ENCODE results near the gene PLSCR5.

The PLSCR5 gene

DNA sequence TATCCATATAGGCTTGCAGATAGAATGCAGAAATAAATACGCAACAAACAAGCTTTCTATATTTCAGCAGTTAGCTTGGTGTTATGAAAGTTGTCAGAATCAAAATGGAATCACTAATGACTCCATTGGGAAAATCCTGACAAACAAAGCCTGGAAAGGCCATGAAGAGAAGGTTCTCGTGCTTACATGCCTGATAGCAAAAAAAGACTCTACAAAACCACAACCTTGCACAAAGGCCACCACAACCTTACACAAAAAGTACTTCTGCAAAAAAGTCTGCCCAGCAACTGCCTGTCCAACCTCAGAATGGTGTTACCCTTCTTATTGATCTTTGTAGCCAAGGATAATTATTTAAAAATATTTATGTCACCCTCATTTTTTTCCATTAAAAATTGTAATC, 46.4 kb downstream of the PLSCR5 start:
- no peaks in the 10 kb centered on the region for H3K9me3 ChIP-seq (ENCODE audit: control insufficient read depth, low read length)
- H3K4me3 ChIP-seq (ENCODE audit: extremely low read depth, insufficient read depth, low read length, poor library complexity, severe bottlenecking), result no peak overlapping the region
- H3K4me1 ChIP-seq (ENCODE audit: control insufficient read depth, insufficient read depth, low read length, poor library complexity, severe bottlenecking), result no peaks in the 10 kb centered on the region
- 100% methylated on average over 1 of the region's 2 CpGs for WGBS, 2 experiments (ENCODE audit: insufficient coverage in 2 of 2)
- H3K36me3 ChIP-seq (ENCODE audit: control insufficient read depth, insufficient read depth, low read length), result no peaks in the 10 kb centered on the region
- H3K27ac ChIP-seq (ENCODE audit: low read depth, low read length, severe bottlenecking), result no peak overlapping the region

DNA sequence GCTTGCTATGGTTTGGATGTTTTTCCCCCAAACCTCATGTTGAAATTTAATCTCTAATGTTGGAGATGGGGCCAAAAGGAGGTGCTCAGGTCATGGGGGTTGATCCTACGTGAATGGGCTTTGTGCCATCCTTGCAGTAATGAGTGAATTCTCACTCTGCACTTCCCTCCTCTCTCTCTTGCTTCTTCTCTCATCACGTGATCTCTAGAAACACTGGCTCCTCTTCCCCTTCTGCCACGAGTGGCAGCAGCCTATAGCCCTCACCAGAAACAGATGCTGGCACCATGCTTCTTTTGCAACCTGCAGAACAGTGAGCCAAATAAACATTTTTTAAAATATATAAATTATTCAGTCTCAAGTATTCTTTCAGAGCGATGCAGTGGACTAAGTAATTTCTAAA, 47.4 kb downstream of the PLSCR5 start:
- Histone ChIP-seq H3K36me3 (ENCODE audit: control insufficient read depth, insufficient read depth, low read length) (no peaks in the 10 kb centered on the region), H3K4me3 (ENCODE audit: extremely low read depth, insufficient read depth, low read length, poor library complexity, severe bottlenecking) (no peak overlapping the region), H3K9me3 (ENCODE audit: control insufficient read depth, low read length) (no peaks in the 10 kb centered on the region), H3K27ac (ENCODE audit: low read depth, low read length, severe bottlenecking) (no peak overlapping the region), H3K4me1 (ENCODE audit: control insufficient read depth, insufficient read depth, low read length, poor library complexity, severe bottlenecking) (no peaks in the 10 kb centered on the region)
- 100% methylated on average over 1 to 2 of the region's 4 CpGs for WGBS, 2 experiments (ENCODE audit: insufficient coverage in 2 of 2)

DNA sequence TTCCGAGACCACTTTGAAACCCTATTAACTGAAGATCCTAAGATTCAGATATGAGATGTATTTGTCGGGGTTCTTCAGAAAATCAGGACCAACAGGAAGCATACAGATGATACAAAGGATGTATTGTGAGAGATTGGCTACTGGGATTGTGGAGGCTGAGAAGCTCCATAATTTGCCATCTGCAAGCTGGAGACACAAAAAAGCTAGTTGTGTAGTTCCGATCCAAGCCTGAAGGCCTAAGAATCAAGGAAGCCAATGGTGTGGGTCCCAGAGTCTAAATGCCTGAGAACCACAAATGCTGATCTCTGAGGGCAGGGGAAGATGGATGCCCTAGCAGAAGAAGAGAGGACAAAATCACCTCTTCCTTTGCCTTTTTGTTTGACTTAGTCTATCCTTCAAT, 49.8 kb downstream of the PLSCR5 start:
- no peak overlapping the region for H3K4me3 ChIP-seq (ENCODE audit: extremely low read depth, insufficient read depth, low read length, poor library complexity, severe bottlenecking)
- no peaks in the 10 kb centered on the region for H3K9me3 ChIP-seq (ENCODE audit: control insufficient read depth, low read length)
- H3K4me1 ChIP-seq (ENCODE audit: control insufficient read depth, insufficient read depth, low read length, poor library complexity, severe bottlenecking), result no peaks in the 10 kb centered on the region
- 89 to 100% methylated on average over 2 of the region's 3 CpGs for WGBS, 2 experiments (ENCODE audit: insufficient coverage in 2 of 2)
- no peak overlapping the region for H3K27ac ChIP-seq (ENCODE audit: low read depth, low read length, severe bottlenecking)
- H3K36me3 ChIP-seq (ENCODE audit: control insufficient read depth, insufficient read depth, low read length), result no peaks in the 10 kb centered on the region

DNA sequence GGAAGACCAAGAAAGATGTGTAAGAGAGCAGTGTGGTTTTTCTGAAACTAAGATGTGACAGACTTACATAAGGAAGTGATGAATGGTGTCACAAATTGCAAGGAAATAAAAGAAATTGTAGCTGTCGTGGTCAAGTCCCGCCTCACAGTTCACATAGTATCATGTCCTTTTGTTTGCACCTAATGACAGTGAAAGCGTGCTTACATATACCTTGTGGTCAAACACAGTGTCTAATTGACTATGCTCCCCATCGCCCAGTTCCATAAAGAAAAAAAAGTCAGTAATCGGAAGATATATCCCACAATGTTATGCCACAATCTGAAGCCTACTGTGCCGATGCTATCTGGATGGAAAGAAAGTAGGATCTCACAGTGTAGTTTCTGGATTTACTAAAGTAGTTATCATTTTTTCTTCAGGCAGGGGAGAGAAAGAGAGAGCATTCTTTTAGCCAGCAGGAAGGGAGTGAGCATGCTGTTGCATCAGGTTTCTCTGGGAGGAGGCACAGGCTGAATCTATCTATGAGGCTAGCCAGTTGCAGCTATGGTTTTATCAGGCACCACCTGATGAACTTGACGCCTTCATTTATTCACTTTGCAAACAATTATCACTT, 50.9 kb downstream of the PLSCR5 start:
- 81 to 97% methylated on average over 5 to 7 of the region's 7 CpGs for WGBS, 2 experiments (ENCODE audit: insufficient coverage in 2 of 2)
- Histone ChIP-seq H3K4me1 (ENCODE audit: control insufficient read depth, insufficient read depth, low read length, poor library complexity, severe bottlenecking) (no peaks in the 10 kb centered on the region), H3K36me3 (ENCODE audit: control insufficient read depth, insufficient read depth, low read length) (no peaks in the 10 kb centered on the region), H3K27ac (ENCODE audit: low read depth, low read length, severe bottlenecking) (no peak overlapping the region), H3K4me3 (ENCODE audit: extremely low read depth, insufficient read depth, low read length, poor library complexity, severe bottlenecking) (no peak overlapping the region), H3K9me3 (ENCODE audit: control insufficient read depth, low read length) (no peaks in the 10 kb centered on the region)

DNA sequence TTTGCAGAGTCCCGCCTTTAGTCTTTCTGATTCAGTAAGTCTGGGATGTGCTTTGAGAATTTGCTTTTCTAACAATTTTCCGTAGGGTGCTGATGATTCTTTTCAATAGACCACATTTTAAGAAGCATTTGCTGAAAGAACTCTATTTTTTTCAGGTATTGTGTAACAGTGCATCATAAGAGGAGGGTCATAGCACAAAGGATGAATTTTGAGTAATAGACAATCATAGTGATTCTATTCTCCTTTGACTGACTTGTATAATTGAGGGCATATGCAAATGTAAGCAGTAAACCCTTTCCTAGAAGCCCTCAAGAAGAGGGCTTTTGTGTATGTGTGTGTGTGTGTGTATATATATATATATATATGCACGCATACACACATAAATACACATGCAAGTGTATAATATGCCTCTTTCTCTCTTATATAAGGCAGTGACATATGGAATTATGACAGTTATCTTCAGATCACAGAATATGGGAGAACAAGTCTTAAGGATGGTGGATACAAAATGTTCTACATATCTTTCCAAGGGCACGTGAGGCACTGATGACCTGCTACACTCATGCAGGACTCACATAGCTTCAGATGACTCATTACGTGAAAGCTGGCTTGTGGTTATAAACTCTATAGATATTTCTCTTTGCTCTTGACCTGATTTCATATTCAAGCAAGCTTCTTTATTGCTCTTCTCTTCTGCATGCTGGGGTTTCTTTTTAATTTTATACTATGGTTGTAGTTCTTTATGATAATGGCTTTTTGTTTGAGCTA, 54.2 kb downstream of the PLSCR5 start:
- H3K4me1 ChIP-seq (ENCODE audit: control insufficient read depth, insufficient read depth, low read length, poor library complexity, severe bottlenecking), result no peaks in the 10 kb centered on the region
- H3K9me3 ChIP-seq (ENCODE audit: control insufficient read depth, low read length), result no peaks in the 10 kb centered on the region
- WGBS, 2 experiments (ENCODE audit: insufficient coverage in 2 of 2), result 94% methylated on average over 3 of the region's 5 CpGs; no CpG with 5 or more reads in 1 of the 2 experiments
- H3K4me3 ChIP-seq (ENCODE audit: extremely low read depth, insufficient read depth, low read length, poor library complexity, severe bottlenecking), result no peak overlapping the region
- no peak overlapping the region for H3K27ac ChIP-seq (ENCODE audit: low read depth, low read length, severe bottlenecking)
- no peaks in the 10 kb centered on the region for H3K36me3 ChIP-seq (ENCODE audit: control insufficient read depth, insufficient read depth, low read length)

DNA sequence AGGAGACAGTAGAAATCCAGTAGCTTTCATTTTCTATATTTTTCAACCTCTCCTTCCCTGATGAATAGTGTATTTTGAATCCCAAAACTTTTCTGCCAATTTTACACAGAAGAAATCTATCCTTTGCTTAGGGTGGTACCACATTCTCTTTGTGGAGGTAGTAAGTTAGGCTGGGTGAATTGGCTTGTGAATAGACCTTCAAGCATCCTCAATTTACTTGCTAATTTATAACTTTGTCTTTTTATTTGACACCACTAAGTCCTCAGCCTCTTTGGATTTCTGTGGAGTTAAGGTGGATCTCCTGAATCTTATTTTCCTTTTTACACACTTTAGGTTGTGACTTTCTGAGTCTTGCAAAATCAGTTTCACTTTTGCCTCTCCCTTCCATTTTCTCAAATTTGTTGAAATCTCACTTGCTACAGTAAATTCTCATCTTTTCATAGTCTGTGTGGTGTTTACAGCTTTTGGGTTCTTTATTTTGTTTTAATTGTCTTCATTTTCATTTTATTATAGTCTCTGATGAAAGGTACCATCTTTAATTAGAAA, 55.0 kb downstream of the PLSCR5 start:
- no peaks in the 10 kb centered on the region for H3K9me3 ChIP-seq (ENCODE audit: control insufficient read depth, low read length)
- H3K27ac ChIP-seq (ENCODE audit: low read depth, low read length, severe bottlenecking), result no peak overlapping the region
- H3K4me1 ChIP-seq (ENCODE audit: control insufficient read depth, insufficient read depth, low read length, poor library complexity, severe bottlenecking), result no peaks in the 10 kb centered on the region
- no peaks in the 10 kb centered on the region for H3K36me3 ChIP-seq (ENCODE audit: control insufficient read depth, insufficient read depth, low read length)
- no peak overlapping the region for H3K4me3 ChIP-seq (ENCODE audit: extremely low read depth, insufficient read depth, low read length, poor library complexity, severe bottlenecking)

DNA sequence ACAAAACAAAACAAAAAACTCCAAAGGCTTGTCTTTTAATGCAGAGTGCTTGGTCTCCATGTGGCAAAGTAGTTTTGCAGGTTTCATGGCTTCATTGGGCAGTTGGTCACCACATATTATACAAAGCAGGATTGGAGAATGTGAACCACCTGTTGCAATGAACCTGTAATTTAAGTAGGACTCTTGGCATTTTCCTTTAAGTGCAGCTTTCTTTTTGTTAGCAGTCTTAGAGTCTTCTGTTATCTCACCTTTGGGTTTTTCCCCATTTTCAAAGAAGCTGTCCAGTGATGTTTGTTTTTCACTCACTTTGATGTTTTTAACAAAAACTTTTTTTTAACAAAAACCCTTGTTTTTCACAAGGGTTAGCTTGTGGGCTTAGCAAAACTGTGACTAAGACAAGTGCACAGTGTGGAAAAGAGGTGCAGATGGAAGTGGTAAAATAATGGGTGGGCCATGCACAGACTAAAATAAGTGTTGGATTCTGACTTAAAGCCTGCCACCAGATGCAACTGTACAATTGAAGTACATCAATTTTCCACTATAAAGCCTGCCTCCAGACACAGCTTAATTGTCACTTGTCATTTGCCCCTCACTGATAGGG, 57.8 kb downstream of the PLSCR5 start:
- Histone ChIP-seq H3K36me3 (ENCODE audit: control insufficient read depth, insufficient read depth, low read length) (no peaks in the 10 kb centered on the region), H3K4me3 (ENCODE audit: extremely low read depth, insufficient read depth, low read length, poor library complexity, severe bottlenecking) (no peak overlapping the region), H3K27ac (ENCODE audit: low read depth, low read length, severe bottlenecking) (no peak overlapping the region)

DNA sequence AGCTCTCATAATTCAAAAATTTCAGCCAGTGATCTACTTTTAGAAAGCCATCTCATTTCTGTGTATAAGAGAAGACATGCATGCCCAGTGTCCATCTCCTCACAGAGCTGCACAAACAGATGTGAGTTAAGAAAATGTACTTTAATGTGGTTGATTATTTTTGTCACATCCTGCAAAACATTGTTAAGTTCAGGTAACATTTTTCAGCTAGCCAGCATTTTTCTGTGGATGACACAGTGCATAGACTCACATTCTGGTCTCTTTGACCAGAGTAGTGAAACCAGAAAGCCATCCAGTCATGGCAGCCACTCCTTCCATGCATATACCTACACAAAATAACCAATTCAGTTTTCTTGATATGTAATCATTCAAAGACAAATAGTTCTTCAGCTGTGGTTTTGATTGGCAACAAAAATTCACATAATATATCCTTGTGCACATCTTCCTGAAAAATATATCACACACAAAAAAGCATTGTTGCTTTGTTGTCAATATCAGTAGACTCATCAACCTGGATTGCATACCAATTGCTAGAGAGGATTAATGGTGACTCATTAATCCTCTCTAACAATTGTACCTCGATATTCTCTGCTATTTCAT, 58.7 kb downstream of the PLSCR5 start:
- WGBS, 2 experiments (ENCODE audit: insufficient coverage in 2 of 2), result 60% methylated on average over 1 of the region's 1 CpG; no CpG with 5 or more reads in 1 of the 2 experiments

More for the DNA sequence above, 57.8 kb downstream of the PLSCR5 start:
- Histone ChIP-seq H3K9me3 (ENCODE audit: control insufficient read depth, low read length) (no peaks in the 10 kb centered on the region), H3K4me1 (ENCODE audit: control insufficient read depth, insufficient read depth, low read length, poor library complexity, severe bottlenecking) (no peaks in the 10 kb centered on the region)

DNA sequence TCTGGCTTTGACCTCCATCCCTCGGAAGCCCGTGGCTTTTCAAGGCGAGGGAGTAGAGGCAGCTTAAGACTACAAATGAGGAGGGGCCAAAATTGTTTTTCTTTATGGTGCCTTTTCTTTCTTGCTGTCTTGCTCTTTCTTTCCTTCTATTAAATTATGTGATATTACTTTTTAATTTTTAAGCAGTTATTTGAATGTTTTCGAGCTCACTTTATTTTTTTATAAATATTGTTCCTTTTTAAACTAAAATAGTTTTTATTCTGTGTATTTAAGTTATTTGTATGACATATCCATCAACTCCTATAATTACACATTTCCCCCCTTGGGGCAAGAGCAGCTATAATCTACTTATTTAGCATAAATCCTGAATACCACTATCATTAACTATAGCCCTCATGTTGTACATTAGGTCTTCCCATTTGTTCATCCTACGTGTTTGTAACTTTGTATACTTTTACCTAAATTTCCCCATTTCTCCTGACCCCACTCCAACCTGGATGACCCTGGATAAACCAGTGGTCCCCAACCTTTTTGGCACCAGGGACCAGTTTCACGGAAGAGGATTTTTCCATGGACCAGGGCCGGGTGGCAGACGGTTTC, 60.1 kb downstream of the PLSCR5 start:
- H3K36me3 ChIP-seq (ENCODE audit: control insufficient read depth, insufficient read depth, low read length), result peaks cover 7% of the 10 kb centered on the region
- H3K4me3 ChIP-seq (ENCODE audit: extremely low read depth, insufficient read depth, low read length, poor library complexity, severe bottlenecking), result peak overlapping the region; percentile 67
- no peaks in the 10 kb centered on the region for H3K4me1 ChIP-seq (ENCODE audit: control insufficient read depth, insufficient read depth, low read length, poor library complexity, severe bottlenecking)
- 83 to 100% methylated on average over 1 of the region's 8 CpGs for WGBS, 2 experiments (ENCODE audit: insufficient coverage in 2 of 2)
- H3K9me3 ChIP-seq (ENCODE audit: control insufficient read depth, low read length), result no peaks in the 10 kb centered on the region
- H3K27ac ChIP-seq (ENCODE audit: low read depth, low read length, severe bottlenecking), result peak overlapping the region; percentile 87

More for the DNA sequence above, 58.7 kb downstream of the PLSCR5 start:
- Histone ChIP-seq H3K36me3 (ENCODE audit: control insufficient read depth, insufficient read depth, low read length) (peaks cover 4% of the 10 kb centered on the region), H3K4me1 (ENCODE audit: control insufficient read depth, insufficient read depth, low read length, poor library complexity, severe bottlenecking) (no peaks in the 10 kb centered on the region), H3K4me3 (ENCODE audit: extremely low read depth, insufficient read depth, low read length, poor library complexity, severe bottlenecking) (no peak overlapping the region), H3K9me3 (ENCODE audit: control insufficient read depth, low read length) (no peaks in the 10 kb centered on the region), H3K27ac (ENCODE audit: low read depth, low read length, severe bottlenecking) (no peak overlapping the region)

DNA sequence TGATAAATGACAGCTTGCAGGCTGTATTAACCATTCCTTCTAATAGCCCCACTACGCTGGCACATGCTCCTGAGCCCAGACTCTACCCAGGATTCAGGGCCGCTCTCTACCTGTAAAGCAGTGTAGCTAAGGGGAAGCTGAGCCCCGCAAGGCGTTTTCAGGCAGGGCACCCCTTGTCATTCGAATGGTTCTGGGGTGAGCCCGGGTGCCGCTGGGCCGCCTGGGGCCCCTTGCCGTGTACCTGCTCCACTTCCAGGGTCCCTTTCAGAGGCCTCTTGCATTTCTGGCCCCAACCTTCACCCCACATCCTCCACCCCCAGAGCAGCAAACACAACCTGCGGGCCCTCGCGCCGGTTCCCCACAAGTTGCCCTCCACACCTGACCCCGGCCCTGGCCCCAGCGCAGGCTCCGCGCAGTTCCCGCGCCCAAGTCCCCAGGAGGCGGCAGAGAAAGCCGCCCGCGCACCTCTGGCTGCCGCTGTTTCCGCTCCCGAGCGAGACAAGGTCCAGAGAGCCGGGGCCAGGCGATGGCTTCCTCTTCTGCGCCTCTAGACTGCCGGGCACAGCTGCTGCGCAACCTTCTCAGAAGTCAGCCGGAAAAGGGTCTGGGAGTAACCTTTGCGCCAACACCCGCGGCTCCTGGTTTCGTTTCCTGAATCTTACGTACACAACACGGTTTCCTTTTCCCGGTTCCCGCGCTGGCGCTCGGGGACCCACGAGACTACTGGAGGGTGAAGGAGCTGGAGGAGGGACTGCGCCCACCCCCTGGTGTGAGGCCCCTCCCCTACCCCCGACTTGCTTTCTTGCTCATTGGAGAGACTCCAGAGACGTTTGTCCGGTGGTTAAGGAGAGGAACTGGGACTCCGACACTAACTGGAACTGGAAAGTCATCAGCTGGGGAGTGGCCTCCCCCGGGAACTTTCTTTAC, 60.9 kb downstream of the PLSCR5 start, which contains the start of gene PLSCR1:
PLSCR1 (minus strand) TSS at position 606 of the 927 bp plus-strand sequence. CDS start 8,055 bp downstream, outside the sequence.
- Histone ChIP-seq H3K4me1 (ENCODE audit: control insufficient read depth, insufficient read depth, low read length, poor library complexity, severe bottlenecking) (no peaks in the 10 kb centered on the region), H3K36me3 (ENCODE audit: control insufficient read depth, insufficient read depth, low read length) (peaks cover 12% of the 10 kb centered on the region), H3K4me3 (ENCODE audit: extremely low read depth, insufficient read depth, low read length, poor library complexity, severe bottlenecking) (peak within 1 kb of the TSS; percentile 67), H3K27ac (ENCODE audit: low read depth, low read length, severe bottlenecking) (peak within 1 kb of the TSS; percentile 87), H3K9me3 (ENCODE audit: control insufficient read depth, low read length) (peaks cover 2% of the 10 kb centered on the region)
- 1 to 2% methylated on average over 27 to 29 of the region's 51 CpGs for WGBS, 2 experiments (ENCODE audit: insufficient coverage in 2 of 2)

All from mesodermal cell (in vitro differentiated cells).